ENCODE data around the gene GALNT14. TPM values are rescaled to one million over a fixed set of nuclear protein-coding genes. Genes with fewer than 3 reads are reported as not detected.

Gene GALNT14
- total and polyA plus RNA-seq, 2 of the 8 experiments (the other 6 are each of a cell fraction or from before 2014, with no cell fraction given) = 13.0 to 13.7 TPM

- H3K36me3 ChIP-seq (ENCODE audit: control insufficient read depth in 2 of 4, insufficient read depth in 4 of 4, low read length in 3 of 4) = no peaks in the 10 kb centered on the region
- no peak overlapping the region for H3K4me3 ChIP-seq (ENCODE audit: extremely low read depth in 1 of 4, insufficient read depth in 2 of 4, low read depth in 3 of 4, low read length in 4 of 4)
- H3K9me3 ChIP-seq (ENCODE audit: insufficient read depth in 2 of 2, low read depth in 1 of 2, low read length in 1 of 2) = 0 out of 4 replicates have a peak, but pooled peaks cover 5% of the 10 kb centered on the region in 2 experiments
- no peak overlapping the region for H2AFZ ChIP-seq (ENCODE audit: low read length)
- H2BK15ac ChIP-seq (ENCODE audit: low read length) = no peak overlapping the region; the same call in 1 of the 2 replicates
- no peak overlapping the region for H3K27ac ChIP-seq (ENCODE audit: low read depth, low read length)
- H3K9ac ChIP-seq (replicated peaks in 1 of 4; ENCODE audit: extremely low read depth in 1 of 4, low read depth in 3 of 4, low read length in 3 of 4) = no peak overlapping the region
- no peak overlapping the region for H2BK20ac ChIP-seq (ENCODE audit: low read length)
- H3K23me2 ChIP-seq (ENCODE audit: low read depth, low read length) = peaks cover 1% of the 10 kb centered on the region; the same call in 1 of the 2 replicates
- no peak overlapping the region for H2BK12ac ChIP-seq (ENCODE audit: low read depth, low read length)
- TF ChIP-seq RNF2 (IDR thresholded peaks at IDR 0.05; ENCODE audit: borderline replicate concordance, low read depth, low read length, missing control alignments, poor library complexity, severe bottlenecking) (no peak), NRF1 (IDR thresholded peaks at IDR 0.05; ENCODE audit: low read depth, low read length) (no peak), HDAC6 (IDR thresholded peaks at IDR 0.05; ENCODE audit: low read depth, low read length) (no peak), MAFK (IDR thresholded peaks at IDR 0.05; ENCODE audit: low read depth, low read length) (peak; percentile 36; the same call in 1 of the 2 replicates), CTCF (IDR thresholded peaks at IDR 0.05; ENCODE audit: control extremely low read depth in 1 of 3, insufficient read depth in 1 of 3, low read depth in 1 of 3, low read length in 3 of 3) (no peak), BACH1 (IDR thresholded peaks at IDR 0.05; ENCODE audit: low read length) (no peak)
- H3K4me2 ChIP-seq (ENCODE audit: insufficient read depth in 1 of 2, low read depth in 2 of 2, low read length in 2 of 2) = no peak overlapping the region
- no peak overlapping the region for H3K4ac ChIP-seq (replicated peaks; ENCODE audit: insufficient read length, low read depth, low read length)
- no peaks in the 10 kb centered on the region for H3K27me3 ChIP-seq (replicated peaks in 1 of 4; ENCODE audit: control insufficient read depth in 3 of 4, extremely low read depth in 1 of 4, insufficient read depth in 3 of 4, low read length in 3 of 4)
- H2AK5ac ChIP-seq (ENCODE audit: low read depth, low read length) = no peak overlapping the region
- no peak overlapping the region for H3K56ac ChIP-seq (replicated peaks; ENCODE audit: insufficient read length, low read depth, low read length)
- no peak overlapping the region for H3K14ac ChIP-seq (ENCODE audit: insufficient read length)
- no peaks in the 10 kb centered on the region for H3K79me2 ChIP-seq (ENCODE audit: control insufficient read depth in 1 of 2, insufficient read depth in 2 of 2, low read length in 2 of 2)
- DNase-seq (ENCODE audit: low read depth in 1 of 2, low spot score in 2 of 2) = no peak
- H3K4me1 ChIP-seq (replicated peaks in 1 of 4; ENCODE audit: control insufficient read depth in 3 of 4, insufficient read depth in 4 of 4, low read length in 3 of 4) = peaks cover 2 to 15% (median 3%) of the 10 kb centered on the region in 4 experiments; a peak in 5 of 7 replicates
- H3K79me1 ChIP-seq (ENCODE audit: low read depth, low read length) = no peaks in the 10 kb centered on the region
- WGBS, 2 experiments (ENCODE audit: extremely low coverage in 1 of 2, insufficient coverage in 1 of 2, insufficient read length in 1 of 2, insufficient replicate concordance in 2 of 2, low coverage in 1 of 2, low lambda C conversion rate in 2 of 2, missing lambda C conversion rate in 1 of 2) = 91% methylated on average over 7 of the region's 7 CpGs; no CpG with 5 or more reads in 1 of the 2 experiments
- CTCF ChIA-PET (ENCODE audit: partially characterized antibody) = interaction anchor here (1.1 to 2.7 kb wide), 8 partner anchors 10 to 177 kb away, joined by 3 to 18 read pairs (median 4); no protein-coding TSS in a partner anchor
- H4K20me1 ChIP-seq (replicated peaks in 1 of 2; ENCODE audit: control insufficient read depth in 1 of 2, insufficient read depth in 2 of 2, low read length in 2 of 2) = no peaks in the 10 kb centered on the region
- no peak overlapping the region for H3K23ac ChIP-seq (ENCODE audit: insufficient read length)
- H4K91ac ChIP-seq (replicated peaks; ENCODE audit: insufficient read length, low read length) = no peak overlapping the region
- H2BK5ac ChIP-seq (ENCODE audit: low read depth, low read length) = no peak overlapping the region
- no peak overlapping the region for H4K8ac ChIP-seq (ENCODE audit: extremely low read depth, insufficient read depth, low read length)
- H3K18ac ChIP-seq (ENCODE audit: extremely low read depth, low read length) = no peak overlapping the region
- POLR2A ChIA-PET (ENCODE audit: partially characterized antibody) = interaction anchor here (0.7 kb wide), 1 partner anchor 21 kb away, joined by 3 read pairs; no protein-coding TSS in a partner anchor
- no peak overlapping the region for H2BK120ac ChIP-seq (replicated peaks; ENCODE audit: low read depth, low read length)
- H4K5ac ChIP-seq (ENCODE audit: insufficient read length, low read depth, low read length) = no peak overlapping the region
- no peak for FAIRE-seq
Observed at GRCh38 chr2:30888852-30889409, 249.3 kb downstream of the GALNT14 start.

Data from H1 (cell line).